GM21786 (cell line): ENCODE data around the gene GGTA1.
"Not testable (repeated sequence)": the region's sequence is repeated elsewhere in the genome, so short reads cannot be mapped to it uniquely, and the experiment has no call there.

Experiments used
- ATAC-seq: cut with Tn5 transposase; IDR thresholded peaks from one replicate; pipeline ENCODE4 v1.9.1; 2021; ENCODE audit not compliant: unreplicated experiment

GGTA1 gene

DNA sequence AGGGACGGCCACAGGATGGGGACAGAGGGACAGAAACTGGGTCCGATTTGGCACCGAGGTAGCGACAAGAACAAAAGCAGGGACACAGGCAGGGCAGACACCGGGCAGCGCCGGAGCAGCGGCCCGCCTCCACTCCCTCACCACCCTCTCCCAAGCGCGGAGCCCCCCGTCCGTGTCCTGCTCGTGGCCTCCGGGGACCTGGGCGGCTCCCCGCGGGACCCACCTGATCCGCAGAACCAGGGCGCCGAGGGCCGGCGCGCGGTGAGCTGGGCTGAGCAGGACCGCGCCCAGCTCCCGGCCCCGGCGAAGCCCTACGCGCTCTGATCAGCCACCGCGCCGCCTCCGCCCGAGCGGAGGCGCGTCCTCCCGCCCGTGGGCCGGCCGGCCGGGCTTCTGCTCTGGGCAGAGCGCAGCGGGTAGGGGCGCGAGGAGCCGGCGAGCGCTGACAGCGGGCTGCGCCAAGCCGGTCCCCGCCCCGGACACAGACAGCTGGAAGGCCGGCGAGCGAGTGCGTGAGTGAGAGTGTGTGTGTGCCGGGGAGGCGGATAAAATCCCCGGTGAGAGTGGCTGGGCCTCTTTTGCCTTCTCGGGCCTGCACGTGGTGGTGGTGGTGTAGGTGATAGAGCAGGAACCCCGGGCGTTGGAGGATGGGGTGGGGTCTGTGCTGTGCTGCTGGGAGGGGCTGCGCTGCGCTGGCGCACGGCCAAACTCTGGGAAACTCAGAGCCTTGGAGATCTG is at the start of gene GGTA1:
Gene GGTA1 (minus strand): TSS at position 418 of the 738 bp plus-strand sequence. CDS start 31,922 bp downstream, outside the sequence.
- ATAC-seq, result no peak

DNA sequence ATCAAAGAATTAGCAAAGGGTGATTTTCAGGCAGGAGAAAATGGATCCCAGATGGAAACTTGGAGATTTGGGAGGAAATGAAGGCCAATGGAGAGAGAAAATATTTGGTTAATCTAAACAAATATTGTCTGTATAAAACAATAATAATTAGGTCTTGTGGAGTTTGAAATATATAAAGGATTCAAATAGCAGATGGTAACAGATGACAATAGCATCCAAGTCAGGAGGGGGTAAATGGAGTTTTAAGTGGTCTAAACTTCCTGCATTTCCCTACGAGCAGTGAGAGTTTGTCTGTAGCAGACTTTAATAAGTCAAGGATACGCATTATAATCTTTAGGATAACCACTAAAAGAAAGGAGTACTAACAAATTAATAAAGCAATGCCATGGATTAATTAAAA is 49.0 kb upstream of the GGTA1 start:
- ATAC-seq, result no peak

DNA sequence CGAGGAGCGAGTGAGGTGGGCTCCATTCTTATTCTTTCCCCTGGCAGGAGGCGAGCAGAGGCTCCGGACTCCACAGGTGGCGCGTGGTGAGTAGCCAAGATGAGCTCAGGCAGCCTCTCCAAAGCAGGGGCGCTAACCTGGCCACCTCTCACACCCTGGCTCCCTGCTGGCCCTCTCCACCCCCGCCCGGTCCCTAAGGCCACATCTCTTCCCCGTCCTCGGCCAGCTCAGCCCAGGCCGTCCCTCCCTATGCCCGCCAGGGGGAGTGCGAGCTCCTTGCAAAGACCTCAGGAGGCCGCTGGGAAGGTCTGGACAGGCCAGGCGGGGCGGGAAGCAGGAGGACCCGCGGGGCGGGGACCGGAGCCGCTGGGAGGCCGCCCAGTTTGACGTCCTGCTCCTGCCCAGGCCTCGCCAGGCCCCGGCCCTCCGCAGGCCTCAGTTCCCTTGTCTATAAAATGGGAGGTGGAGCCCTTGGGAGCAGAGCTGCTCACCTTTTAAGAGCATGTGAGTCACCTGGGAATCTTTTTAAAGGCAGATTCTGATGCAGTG is 46.3 kb upstream of the GGTA1 start:
- peak; percentile 61 for ATAC-seq

DNA sequence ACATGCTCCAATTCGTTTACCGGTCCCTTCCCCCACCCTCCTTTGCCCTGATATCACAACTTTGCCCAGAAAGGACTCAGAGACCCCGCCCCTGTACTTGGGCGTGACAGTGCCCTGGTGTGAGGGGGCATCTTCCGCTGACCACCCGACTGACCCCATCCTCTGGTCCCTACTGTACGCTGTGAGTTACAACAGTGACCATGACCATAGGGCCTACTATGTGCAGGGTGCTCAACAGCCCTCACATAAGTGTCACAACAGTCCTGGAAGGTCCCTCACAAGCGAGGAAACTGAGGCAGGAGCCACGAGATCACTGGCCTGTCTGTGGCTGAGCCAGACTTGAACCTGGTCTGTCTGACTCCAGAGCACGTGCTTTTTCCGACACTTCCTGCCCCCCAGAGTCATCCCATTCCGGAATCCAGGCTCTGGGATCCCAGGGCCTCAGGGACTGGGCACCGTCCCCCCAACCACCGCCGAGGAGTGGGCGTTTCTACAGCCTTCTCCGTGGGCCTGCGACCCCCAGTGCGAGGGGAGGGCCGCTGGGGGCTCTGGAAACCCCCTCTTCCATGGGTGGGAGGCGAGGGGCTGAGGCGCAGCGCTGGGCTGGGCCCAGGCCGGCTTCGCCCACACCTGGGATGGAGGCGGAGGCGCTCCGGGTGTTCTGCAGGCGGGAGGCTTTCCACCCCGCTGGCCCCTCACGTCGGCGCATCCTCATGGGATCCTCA is 45.7 kb upstream of the GGTA1 start:
- no peak for ATAC-seq

DNA sequence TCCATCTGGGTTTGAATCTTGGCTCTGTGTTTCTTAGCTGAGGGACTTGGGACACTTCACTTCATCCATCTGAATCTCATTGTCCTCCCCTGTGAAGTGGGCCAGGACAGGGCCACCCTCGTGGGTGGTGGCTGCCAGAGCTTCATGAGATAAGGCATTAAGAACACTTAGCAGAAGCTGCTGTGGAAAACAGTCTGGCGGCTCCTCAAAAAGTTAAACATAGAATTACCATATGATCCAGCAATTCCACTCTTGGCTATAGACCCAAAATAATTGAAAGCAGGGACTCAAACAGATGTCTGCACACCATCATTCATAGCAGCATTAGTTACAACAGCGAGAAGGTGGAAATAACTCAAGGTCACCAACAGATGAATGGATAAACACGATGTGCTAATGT is 42.4 kb upstream of the GGTA1 start:
- ATAC-seq, result no peak

DNA sequence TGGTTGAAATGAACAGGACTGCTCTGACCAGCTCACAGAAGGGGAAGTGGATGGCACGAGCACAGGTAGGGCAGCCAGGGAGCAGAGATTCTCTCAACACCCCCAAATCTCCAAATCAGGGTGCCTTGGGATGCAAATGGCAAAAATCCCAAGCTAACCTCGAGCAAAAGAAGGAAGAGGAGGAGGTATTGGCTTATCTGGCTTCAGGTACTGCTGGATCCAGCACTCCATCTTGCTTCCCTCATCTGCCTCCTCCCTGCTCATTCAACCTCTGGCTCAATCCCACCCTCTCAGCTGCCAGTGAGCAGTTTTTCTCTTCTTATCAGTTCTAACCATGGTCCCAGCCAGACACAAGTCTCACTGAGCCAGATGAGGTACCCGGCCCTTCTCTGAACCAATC is 41.6 kb upstream of the GGTA1 start:
- no peak for ATAC-seq

DNA sequence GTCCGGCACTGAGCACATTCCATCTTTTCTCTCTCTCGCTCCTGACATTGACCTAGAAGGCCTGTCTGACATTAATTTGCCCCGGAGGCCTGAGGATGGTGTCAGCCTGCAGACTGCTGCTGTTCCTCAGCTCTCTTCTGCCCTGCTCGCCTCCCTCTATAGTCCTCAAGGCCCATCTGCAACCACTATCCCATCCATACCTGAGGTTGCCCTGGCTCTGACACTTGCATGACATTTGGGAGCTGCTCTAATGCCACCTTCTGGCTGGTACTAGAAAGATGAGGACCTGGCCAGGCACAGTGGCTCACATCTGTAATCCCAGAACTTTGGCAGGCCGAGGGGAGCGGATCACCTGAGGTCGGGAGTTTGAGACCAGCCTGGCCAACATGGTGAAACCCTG is 38.6 kb upstream of the GGTA1 start:
- no peak for ATAC-seq

DNA sequence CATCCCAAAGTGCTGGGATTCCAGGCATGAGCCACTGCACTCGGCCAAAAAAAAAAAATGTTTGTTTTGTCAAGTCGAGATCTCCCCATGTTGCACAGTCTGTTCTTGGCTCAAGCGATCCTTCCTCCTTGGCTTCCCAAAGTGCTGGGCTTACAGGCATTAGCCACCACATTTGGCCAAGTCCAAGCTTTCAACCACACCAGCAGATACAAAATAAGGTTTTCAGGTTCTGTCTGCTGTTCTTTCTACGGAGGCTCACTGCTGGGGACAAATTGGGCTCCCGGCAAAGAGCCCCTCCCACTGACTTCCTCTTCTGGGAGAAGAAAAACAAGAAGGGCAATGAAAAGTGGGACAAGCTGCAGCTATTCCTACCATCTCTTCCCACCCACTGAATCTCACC is 37.6 kb upstream of the GGTA1 start:
- ATAC-seq, result no peak

DNA sequence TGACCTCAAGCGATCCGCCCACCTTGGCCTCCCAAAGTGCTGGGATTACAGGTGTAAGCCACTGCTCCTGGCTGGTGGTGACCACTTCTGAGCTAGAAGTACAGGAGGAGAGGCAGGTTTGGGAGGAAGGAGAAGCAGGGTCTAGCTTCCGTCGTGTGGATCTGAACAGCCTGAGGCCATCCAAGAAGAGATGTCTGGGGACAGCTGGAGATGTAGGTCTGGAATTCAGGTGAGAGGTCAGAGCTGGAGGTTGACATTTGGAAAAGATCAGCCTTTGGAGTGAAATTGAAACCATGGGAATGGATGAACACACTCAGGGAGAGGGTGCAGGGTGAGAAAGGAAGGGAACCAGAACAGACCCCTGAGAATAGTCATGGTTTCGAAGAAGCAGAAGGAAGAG is 33.2 kb upstream of the GGTA1 start:
- ATAC-seq, result no peak

DNA sequence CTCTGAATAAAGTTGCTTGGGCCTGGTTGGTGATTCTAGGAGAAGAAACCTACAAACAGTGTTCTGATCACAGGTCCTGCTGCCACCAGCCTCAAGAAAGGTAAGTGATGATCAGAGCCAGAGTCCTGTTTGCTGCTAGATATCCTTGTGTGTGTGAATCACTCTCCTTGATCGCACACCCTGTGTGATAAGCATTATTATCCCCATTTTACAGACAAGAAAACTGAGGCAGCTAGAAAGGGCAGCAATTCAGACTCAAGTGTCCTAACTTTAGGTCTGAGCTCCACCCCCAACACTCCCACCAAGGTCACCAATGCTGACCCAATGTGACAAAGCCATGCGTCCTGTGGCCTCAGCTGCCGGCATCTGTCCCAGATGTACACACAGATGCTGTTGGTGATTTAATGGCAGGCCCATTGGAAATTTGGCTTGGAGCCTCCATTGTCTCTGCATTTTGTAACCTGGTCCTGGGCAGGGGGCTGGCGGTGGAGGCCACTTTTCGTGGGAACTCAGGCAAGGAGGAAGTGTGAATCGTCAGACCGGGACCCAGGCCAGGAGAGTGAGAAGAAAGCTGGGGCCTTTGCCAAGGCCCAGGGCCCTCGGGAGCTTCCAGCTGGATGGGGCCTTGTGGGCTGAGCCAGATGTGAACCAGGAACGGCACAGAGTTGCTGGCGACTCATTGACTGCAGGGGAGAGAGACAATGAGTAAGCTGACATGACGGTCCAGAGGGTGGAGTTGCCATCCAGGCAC is 29.8 kb upstream of the GGTA1 start:
- no peak for ATAC-seq

DNA sequence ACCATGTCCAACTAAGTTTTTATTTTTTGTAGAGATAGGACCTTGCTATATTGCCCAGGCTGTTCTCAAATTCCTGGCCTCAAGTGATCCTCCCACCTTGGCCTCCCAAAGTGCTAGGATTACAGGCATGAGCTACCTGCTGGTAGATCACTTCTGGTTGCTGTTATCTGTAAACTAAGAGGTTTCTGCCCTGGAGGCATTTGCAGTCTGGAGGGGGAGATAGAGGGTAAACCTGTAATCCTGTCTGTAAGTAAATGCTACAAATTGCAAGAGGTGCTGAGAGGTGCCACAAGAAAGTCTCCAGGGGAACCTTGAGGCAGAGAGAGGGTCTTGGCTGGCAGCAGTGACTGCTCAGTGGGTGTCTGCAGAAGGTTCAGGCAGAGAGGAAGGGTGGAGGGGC is 29.0 kb upstream of the GGTA1 start:
- no peak for ATAC-seq

DNA sequence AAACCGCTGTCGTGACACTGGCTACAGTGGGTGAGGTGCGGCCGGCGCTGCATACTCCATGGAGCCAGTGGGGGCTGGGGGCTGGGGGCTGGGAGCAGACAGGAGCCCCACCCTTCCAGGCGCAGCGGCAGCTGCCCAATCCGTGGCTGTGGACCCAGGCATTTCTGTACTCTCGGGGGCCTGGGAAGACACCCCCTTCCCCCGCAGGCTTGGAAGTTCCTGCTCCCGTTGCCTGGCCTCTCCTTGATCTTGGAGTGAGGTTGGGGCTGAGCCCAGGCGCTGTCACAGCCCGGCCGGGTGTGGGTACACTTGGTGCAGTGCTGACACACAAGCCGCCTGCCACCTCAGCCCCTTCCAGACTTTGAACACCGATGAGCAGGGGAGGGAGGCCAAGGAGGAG is 27.7 kb upstream of the GGTA1 start:
- ATAC-seq, result no peak

DNA sequence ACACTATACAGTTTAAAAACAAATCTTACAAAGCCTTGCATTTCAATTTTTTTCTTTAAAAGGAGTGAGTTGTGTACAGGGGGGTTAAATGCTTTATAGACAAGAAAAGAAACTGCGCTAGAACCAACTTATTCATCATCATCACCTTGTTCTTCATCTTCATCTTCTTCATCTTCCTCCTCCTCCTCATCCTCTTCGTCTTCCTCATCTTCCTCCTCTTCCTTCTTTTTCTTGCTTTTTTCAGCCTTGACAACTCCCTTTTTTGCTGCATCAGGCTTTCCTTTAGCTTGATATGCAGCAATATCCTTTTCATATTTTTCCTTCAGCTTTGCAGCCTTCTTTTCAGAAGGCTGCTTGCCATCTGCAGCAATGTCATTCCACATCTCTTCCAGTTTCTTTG is 20.0 kb upstream of the GGTA1 start:
- ATAC-seq, result not testable (repeated sequence)

DNA sequence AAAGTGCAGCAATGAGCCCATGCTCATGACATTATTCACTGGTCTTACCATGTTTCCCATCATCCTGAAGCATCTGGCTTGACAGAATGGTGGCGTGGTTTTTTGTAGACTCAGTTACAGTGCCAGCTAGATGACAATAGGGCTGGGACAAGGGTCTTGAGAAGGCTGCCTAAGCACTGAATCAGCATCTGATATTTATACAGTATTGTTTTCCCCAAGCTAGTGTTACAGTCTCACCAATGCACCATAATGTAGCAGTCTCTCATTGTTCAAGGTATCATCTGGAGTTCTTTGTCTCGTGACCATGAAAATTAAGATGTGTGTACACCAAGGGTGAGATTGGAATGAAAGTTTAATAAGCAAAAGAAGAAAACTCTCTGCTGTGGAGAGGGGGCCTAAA is 19.0 kb upstream of the GGTA1 start:
- no peak for ATAC-seq

DNA sequence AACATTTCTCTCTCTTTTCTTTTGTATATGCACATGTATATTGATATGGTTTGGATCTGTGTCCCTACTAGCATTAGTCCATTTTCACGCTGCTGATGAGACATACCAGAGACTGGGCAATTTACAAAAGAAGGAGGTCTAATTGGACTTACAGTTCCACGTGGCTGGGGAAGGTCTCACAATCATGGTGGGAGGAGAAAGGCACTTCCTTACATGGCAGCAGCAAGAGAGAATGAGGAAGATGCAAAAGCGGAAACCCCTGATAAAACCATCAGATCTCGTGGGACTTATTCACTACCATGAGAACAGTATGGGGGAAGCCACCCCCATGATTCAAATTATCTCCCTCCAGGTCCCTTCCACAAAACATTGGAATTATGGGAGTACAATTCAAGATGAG is 13.5 kb upstream of the GGTA1 start:
- not testable (repeated sequence) for ATAC-seq

DNA sequence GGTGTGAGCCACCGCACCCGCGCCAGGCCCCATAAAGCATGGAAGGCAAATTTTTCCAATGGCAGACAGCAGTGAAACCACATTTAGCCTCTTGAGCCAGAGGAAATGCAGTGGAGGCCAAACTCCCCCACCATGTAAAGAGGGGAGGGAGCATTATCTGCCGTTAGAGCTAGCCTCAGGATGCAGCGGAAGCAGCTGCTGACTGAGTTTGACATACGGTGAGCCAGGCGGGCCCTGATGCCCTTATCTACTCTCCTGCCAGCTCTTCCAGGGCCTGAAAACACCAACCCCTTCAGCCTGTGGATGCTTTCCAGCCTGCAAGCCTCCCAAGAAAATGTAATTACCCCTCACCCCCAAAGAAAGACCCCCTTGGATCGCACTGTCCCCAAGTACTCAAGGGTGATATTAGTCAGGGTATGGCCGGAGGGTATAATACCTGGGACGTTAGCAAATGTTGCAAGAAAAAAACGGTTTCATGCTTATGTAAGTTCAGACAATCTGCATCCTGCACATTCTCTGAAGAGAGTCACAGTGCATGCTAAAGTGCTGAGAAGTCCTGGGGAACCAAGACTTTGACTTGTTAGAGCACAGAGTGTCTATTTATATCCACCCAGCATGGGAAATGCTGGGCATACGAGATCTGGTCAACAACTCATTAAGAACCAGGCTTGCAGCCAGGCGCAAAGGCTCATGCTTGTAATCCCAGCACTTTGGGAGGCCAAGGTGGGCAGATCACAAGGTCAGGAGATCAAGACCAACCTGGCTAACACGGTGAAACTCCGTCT is 11.3 kb upstream of the GGTA1 start:
- no peak for ATAC-seq

DNA sequence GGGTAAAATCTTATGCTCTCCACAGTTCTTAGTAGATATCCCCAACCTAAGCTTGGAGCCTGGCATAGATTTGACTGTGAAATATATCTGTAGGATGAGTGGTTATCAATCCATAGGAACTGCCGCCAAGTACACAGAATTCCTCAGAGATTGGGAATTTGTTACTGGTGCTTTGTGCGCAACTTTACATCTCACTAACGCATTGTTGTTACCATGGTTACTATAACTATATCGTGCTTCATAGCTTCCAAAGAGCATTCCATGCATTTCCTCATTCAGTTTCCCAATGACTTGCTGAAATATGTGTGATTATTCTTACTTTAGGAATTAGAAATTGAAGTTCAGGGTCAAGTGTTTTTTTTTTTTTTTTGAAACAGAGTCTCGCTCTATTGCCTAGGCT is 9.5 kb upstream of the GGTA1 start:
- ATAC-seq, result no peak

DNA sequence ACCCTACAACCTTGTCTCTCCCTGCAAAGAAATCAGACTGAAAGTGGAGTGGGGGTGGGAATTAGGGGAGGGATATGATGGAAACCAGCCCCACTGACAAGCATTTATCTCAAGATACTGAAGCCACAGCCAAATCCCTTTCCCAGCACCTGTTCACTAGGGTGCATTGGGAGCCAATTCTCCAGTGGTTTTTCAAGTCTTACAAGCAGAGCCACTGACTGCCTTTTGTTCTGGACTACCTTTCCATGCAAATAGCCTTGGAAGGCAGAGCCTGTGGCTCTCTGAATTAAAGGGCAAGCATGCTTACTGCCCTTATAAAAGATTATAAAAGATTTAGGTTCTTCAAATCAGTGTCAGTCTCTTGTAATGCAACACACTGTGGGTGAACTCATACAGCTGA is 8.8 kb upstream of the GGTA1 start:
- no peak for ATAC-seq

DNA sequence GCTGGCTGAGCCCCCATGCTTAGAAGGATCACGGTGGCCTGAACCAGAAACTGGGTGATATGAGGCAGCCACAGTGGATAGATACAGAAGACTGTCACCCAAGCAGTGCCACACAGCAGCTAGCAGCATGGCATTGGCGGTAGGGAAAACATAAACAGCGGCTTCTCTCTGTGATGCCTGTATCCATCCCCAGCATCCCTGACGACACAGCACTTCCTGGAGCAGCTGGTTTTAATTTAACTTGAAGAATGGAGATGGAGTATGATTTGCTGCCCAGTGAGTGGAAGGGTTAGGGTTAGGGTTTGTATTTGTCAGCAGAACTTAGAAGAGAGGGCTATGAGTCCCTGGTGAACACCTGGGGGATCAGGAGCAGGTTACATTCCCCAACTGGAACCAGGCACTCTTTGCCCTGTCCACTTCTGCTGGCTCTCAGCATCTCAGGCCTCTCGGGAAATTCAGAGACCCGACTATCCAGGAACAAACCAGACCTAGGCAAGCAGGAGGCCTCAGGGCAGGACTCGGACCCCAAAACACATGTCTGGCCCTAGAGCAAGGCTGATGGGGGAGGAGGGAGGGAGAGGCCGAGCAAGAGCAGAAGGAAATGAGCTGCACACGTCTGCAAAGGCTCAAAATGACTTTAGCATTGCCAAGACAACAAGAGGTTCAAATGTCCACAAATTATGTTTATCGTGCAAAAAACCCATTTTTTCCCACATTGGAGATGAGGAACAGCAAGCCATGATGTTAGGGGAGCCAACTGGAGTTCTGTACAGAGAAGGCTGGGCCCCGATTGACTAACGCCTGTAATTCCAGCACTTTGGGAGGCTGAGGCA is 6.5 kb upstream of the GGTA1 start:
- no peak for ATAC-seq

DNA sequence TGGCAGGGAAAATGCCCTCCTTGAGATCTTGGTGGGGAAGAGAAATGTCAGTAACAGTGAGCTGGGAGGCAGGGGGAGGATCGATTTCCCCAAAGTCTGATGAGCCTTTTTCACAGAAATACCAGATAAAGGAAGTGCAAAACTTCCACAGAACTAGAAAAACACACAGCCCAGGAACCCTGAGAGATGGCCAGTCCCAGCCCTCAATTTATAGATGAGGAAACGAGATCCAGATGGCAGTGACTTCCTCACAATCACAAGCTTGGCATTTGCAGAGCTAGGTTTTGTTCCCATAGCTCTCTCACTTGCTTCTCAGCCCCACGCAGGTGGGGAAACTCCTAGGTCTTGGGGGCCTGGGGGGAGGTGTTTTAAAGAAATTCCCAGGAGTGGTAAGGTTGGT is 3.8 kb upstream of the GGTA1 start:
- no peak for ATAC-seq
